Transverse colon (tissue), 4 donors: ENCODE measurements around the gene SHF. TPM values are rescaled to one million over a fixed set of nuclear protein-coding genes. Genes with fewer than 3 reads are reported as not detected.

Experiments
- DNase-seq: peaks from one replicate; pipeline ENCODE4 v3.0.0-alpha.2; 2019
- H3K27ac ChIP-seq, 4 donors: fragments of 200-600 bp; sonication (generic); 2 replicates each; pipeline ENCODE4 v1.5.1; 2016 to 2018; ENCODE audit warnings: inconsistent platforms in 4 of 4
- H3K27me3 ChIP-seq: fragments of 200-600 bp; sonication (generic); 2 replicates; pipeline ENCODE4 v1.5.1; 2017; ENCODE audit warnings: inconsistent platforms
- H3K36me3 ChIP-seq, 4 donors: fragments of 200-600 bp; sonication (generic); 2 replicates each; pipeline ENCODE4 v1.5.1; 2017 to 2019; ENCODE audit warnings: inconsistent platforms in 4 of 4
- H3K4me1 ChIP-seq, 4 donors: fragments of 200-600 bp; sonication (generic); 2 replicates each; pipeline ENCODE4 v1.5.1; 2017 to 2020; ENCODE audit warnings: inconsistent platforms in 4 of 4
- H3K4me3 ChIP-seq, 4 donors: fragments of 200-600 bp; sonication (generic); 1 replicate in 1 of 4; 2 replicates in 3 of 4; pipeline versions ENCODE4 v1.5.1 to v1.6.1; 2017 to 2019; ENCODE audit warnings: inconsistent platforms in 4 of 4
- H3K9me3 ChIP-seq, 2 donors: fragments of 200-600 bp; sonication (generic); 2 replicates each; pipeline ENCODE4 v1.5.1; 2017 to 2019; ENCODE audit warnings: inconsistent platforms in 2 of 2
- CTCF ChIP-seq, 5 experiments: fragments of 200-600 bp in 3 of 5; fragments of 450-650 bp in 2 of 5; sonication (generic) in 3 of 5; IDR thresholded peaks; 1 replicate in 2 of 5; 2 replicates in 3 of 5; pipeline ENCODE4 v1.5.1; 2016 to 2017; ENCODE audit warnings: antibody characterized with exemption in 5 of 5, inconsistent platforms in 3 of 5, mild to moderate bottlenecking in 2 of 5, moderate library complexity in 1 of 5
- EP300 ChIP-seq: sonication (generic); formaldehyde crosslinking; IDR thresholded peaks from one replicate; pipeline ENCODE4 v1.6.1; 2017; ENCODE audit warnings: antibody characterized with exemption, low read depth
- POLR2A ChIP-seq: fragments of 450-650 bp; IDR thresholded peaks from one replicate; pipeline ENCODE4 v1.6.1; 2016; ENCODE audit warnings: antibody characterized with exemption, mild to moderate bottlenecking, moderate library complexity
- POLR2AphosphoS5 ChIP-seq, 3 donors: sonication (generic); formaldehyde crosslinking; IDR thresholded peaks; one replicate each; pipeline ENCODE4 v1.6.1; 2016; ENCODE audit warnings: antibody characterized with exemption in 3 of 3
- WGBS, 2 donors: methylation state at CpG; one replicate each; pipeline ENCODE4 v1.1.5; 2018; ENCODE audit warnings: low coverage in 1 of 2; 5-methylcytosine and 5-hydroxymethylcytosine counted together
- in situ Hi-C, 4 donors: fragments of 200-750 bp; cut with MboI; loops; one replicate each; pipeline versions ENCODE4 v1.15.0 to v1.15.1; 2017; ENCODE audit warnings: low sequenced_read_pairs in 3 of 4, low pct_ligation_motif_present in 1 of 4, low pct_unique_long_range_greater_than_20kb in 1 of 4
- intact Hi-C: fragments of 100-400 bp; cut with DNase I; formaldehyde crosslinking; loops from one replicate; pipeline ENCODE4 v1.15.1; 2023; ENCODE audit warnings: low total_unique reads
- total RNA-seq, 4 donors: library from RNA; depleted of rRNA; stranded (reverse); fragments of >200 nt; gene quantifications; one replicate each; pipeline ENCODE4 v1.1.0, GENCODE V29; 2016

Gene SHF
- total RNA-seq, 4 donors from 2014 or later = 3.7 to 9.8 (median 7.4) TPM; not detected in 1

- TF ChIP-seq POLR2A (no peak), POLR2AphosphoS5 (IDR thresholded peaks at IDR 0.05) (no peak)
- H3K4me3 ChIP-seq = no peak overlapping the region
- WGBS, 2 donors = 93% methylated on average over 2 of the region's 2 CpGs; no CpG with 5 or more reads in 1 of the 2 donors
- intact Hi-C loops = no loop called here
- H3K27me3 ChIP-seq = no peaks in the 10 kb centered on the region
- peak overlapping the region in 1 of 4 donors; percentile 6 for H3K27ac ChIP-seq
- no peaks in the 10 kb centered on the region for H3K9me3 ChIP-seq
- peaks cover 7 to 41% (median 22%) of the 10 kb centered on the region in 4 donors for H3K4me1 ChIP-seq
- in situ Hi-C loops = loop anchor here in 2 of 4 donors (25.0 kb wide), 2 partner anchors 204 to 429 kb away; partner anchors contain the start of gene GATM (in 2 of the 2)
- no peak for DNase-seq
- no peaks in the 10 kb centered on the region for H3K36me3 ChIP-seq
Observed at GRCh38 chr15:45183511-45183910, 4.3 kb downstream of the SHF start.

GRCh38 chr15:45182996-45183395, 4.8 kb downstream of the SHF start:
- H3K27me3 ChIP-seq = no peaks in the 10 kb centered on the region
- intact Hi-C loops (no loop called here), in situ Hi-C loops (loop anchor here in 2 of 4 donors (25.0 kb wide), 2 partner anchors 204 to 429 kb away; partner anchors contain the start of gene GATM (in 2 of the 2))
- DNase-seq = no peak
- TF ChIP-seq EP300 = no peak
- no peak for TF ChIP-seq POLR2A
- no peaks in the 10 kb centered on the region for H3K9me3 ChIP-seq
- peaks cover 4 to 35% (median 20%) of the 10 kb centered on the region in 4 donors for H3K4me1 ChIP-seq
- H3K36me3 ChIP-seq = no peaks in the 10 kb centered on the region
- WGBS, 2 donors = 20 to 25% methylated on average over 1 of the region's 1 CpG
- peak overlapping the region in 1 of 4 donors; percentile 5 for H3K27ac ChIP-seq
- no peak overlapping the region for H3K4me3 ChIP-seq

GRCh38 chr15:45181491-45182285, 6.1 kb downstream of the SHF start:
- no peak overlapping the region for H3K4me3 ChIP-seq
- WGBS, 2 donors = 25 to 73% methylated on average over 2 to 9 of the region's 9 CpGs
- no peaks in the 10 kb centered on the region for H3K27me3 ChIP-seq
- TF ChIP-seq EP300 = no peak
- no peak for TF ChIP-seq POLR2A
- intact Hi-C loops (no loop called here), in situ Hi-C loops (loop anchor here in 2 of 4 donors (25.0 kb wide), 2 partner anchors 206 to 431 kb away; partner anchors contain the start of gene GATM (in 2 of the 2))
- H3K27ac ChIP-seq = peak overlapping the region in 1 of 4 donors; percentile 28
- DNase-seq = no peak
- no peaks in the 10 kb centered on the region for H3K36me3 ChIP-seq
- no peaks in the 10 kb centered on the region for H3K9me3 ChIP-seq
- peaks cover 4 to 31% (median 15%) of the 10 kb centered on the region in 4 donors for H3K4me1 ChIP-seq

- DNase-seq = no peak
- WGBS, 2 donors = 92% methylated on average over 6 of the region's 8 CpGs; no CpG with 5 or more reads in 1 of the 2 donors
Observed at GRCh38 chr15:45180648-45181436, 6.9 kb downstream of the SHF start.

More at GRCh38 chr15:45180648-45181436, 6.9 kb downstream of the SHF start:
- peaks cover 4 to 25% (median 11%) of the 10 kb centered on the region in 4 donors for H3K4me1 ChIP-seq
- H3K9me3 ChIP-seq = no peaks in the 10 kb centered on the region
- H3K4me3 ChIP-seq = no peak overlapping the region
- in situ Hi-C loops (loop anchor here in 2 of 4 donors (25.0 kb wide), 2 partner anchors 206 to 431 kb away; partner anchors contain the start of gene GATM (in 2 of the 2)), intact Hi-C loops (no loop called here)
- H3K36me3 ChIP-seq = no peaks in the 10 kb centered on the region
- H3K27me3 ChIP-seq = no peaks in the 10 kb centered on the region
- no peak for TF ChIP-seq CTCF (IDR thresholded peaks at IDR 0.05)
- TF ChIP-seq POLR2A = no peak
- no peak for TF ChIP-seq EP300
- no peak for TF ChIP-seq POLR2AphosphoS5 (IDR thresholded peaks at IDR 0.05)
- H3K27ac ChIP-seq = no peak overlapping the region
